ENCODE measurements around the gene STXBP6. TPM values are rescaled to one million over a fixed set of nuclear protein-coding genes. Genes with fewer than 3 reads are reported as not detected.

Gene STXBP6
- total RNA-seq, 1 donor from 2014 or later = 27.1 TPM

- no peaks in the 10 kb centered on the region for H3K36me3 ChIP-seq (ENCODE audit: insufficient read depth, low read length)
- no peak overlapping the region for H2AFZ ChIP-seq (ENCODE audit: low read depth, low read length)
- no peak for FAIRE-seq
- no peak overlapping the region for H3K4me3 ChIP-seq (ENCODE audit: insufficient read depth, low read depth, low read length)
- H3K79me2 ChIP-seq (ENCODE audit: insufficient read depth, low read length) = no peaks in the 10 kb centered on the region
- no peaks in the 10 kb centered on the region for H3K27me3 Mint-ChIP-seq (ENCODE audit: low read depth, unreplicated experiment)
- no peaks in the 10 kb centered on the region for H3K36me3 Mint-ChIP-seq (ENCODE audit: low read depth, unreplicated experiment)
- H3K9me3 Mint-ChIP-seq (ENCODE audit: unreplicated experiment) = no peaks in the 10 kb centered on the region
- no peak overlapping the region for H3K27ac Mint-ChIP-seq (ENCODE audit: unreplicated experiment)
- H3K4me1 ChIP-seq (ENCODE audit: insufficient read depth, low read length) = no peaks in the 10 kb centered on the region
- no peak overlapping the region for H3K4me2 ChIP-seq (ENCODE audit: low read length)
- H3K4me3 Mint-ChIP-seq (ENCODE audit: unreplicated experiment) = no peak overlapping the region
- no peaks in the 10 kb centered on the region for H3K9me3 ChIP-seq (ENCODE audit: insufficient read depth, low read depth, low read length)
- TF ChIP-seq EZH2 (IDR thresholded peaks at IDR 0.05; ENCODE audit: insufficient read depth, low read length) = no peak
- TF ChIP-seq CTCF (IDR thresholded peaks at IDR 0.05; ENCODE audit: insufficient read depth, low read depth, low read length) = no peak
- H3K27ac ChIP-seq (ENCODE audit: low read depth, low read length) = no peak overlapping the region
- H3K9ac ChIP-seq (ENCODE audit: low read length) = no peak overlapping the region
- no peak for DNase-seq (ENCODE audit: low read depth)
- H4K20me1 ChIP-seq (ENCODE audit: insufficient read depth, low read length) = no peaks in the 10 kb centered on the region
- H3K4me1 Mint-ChIP-seq (ENCODE audit: low read depth, unreplicated experiment) = no peaks in the 10 kb centered on the region
- no peaks in the 10 kb centered on the region for H3K27me3 ChIP-seq (ENCODE audit: insufficient read depth, low read length)
Measured at GRCh38 chr14:25080682-25081081, 30.7 kb upstream of the STXBP6 start.

- H4K20me1 ChIP-seq (ENCODE audit: insufficient read depth, low read length) = no peaks in the 10 kb centered on the region
- FAIRE-seq = no peak
- no peak overlapping the region for H3K4me3 Mint-ChIP-seq (ENCODE audit: unreplicated experiment)
Measured at GRCh38 chr14:25079311-25079710, 29.4 kb upstream of the STXBP6 start.

More at GRCh38 chr14:25079311-25079710, 29.4 kb upstream of the STXBP6 start:
- Histone ChIP-seq H3K4me3 (ENCODE audit: insufficient read depth, low read depth, low read length) (no peak overlapping the region), H3K27ac (ENCODE audit: low read depth, low read length) (no peak overlapping the region), H3K79me2 (ENCODE audit: insufficient read depth, low read length) (no peaks in the 10 kb centered on the region), H3K4me2 (ENCODE audit: low read length) (no peak overlapping the region), H3K9ac (ENCODE audit: low read length) (no peak overlapping the region), H3K9me3 (ENCODE audit: insufficient read depth, low read depth, low read length) (no peaks in the 10 kb centered on the region), H3K4me1 (ENCODE audit: insufficient read depth, low read length) (no peaks in the 10 kb centered on the region), H3K36me3 (ENCODE audit: insufficient read depth, low read length) (no peaks in the 10 kb centered on the region), H2AFZ (ENCODE audit: low read depth, low read length) (no peak overlapping the region), H3K27me3 (ENCODE audit: insufficient read depth, low read length) (no peaks in the 10 kb centered on the region)
- DNase-seq (ENCODE audit: low read depth) = no peak
- no peaks in the 10 kb centered on the region for H3K27me3 Mint-ChIP-seq (ENCODE audit: low read depth, unreplicated experiment)
- TF ChIP-seq CTCF (IDR thresholded peaks at IDR 0.05; ENCODE audit: insufficient read depth, low read depth, low read length) = no peak
- TF ChIP-seq EZH2 (IDR thresholded peaks at IDR 0.05; ENCODE audit: insufficient read depth, low read length) = no peak
- no peaks in the 10 kb centered on the region for H3K4me1 Mint-ChIP-seq (ENCODE audit: low read depth, unreplicated experiment)
- H3K27ac Mint-ChIP-seq (ENCODE audit: unreplicated experiment) = no peak overlapping the region
- no peaks in the 10 kb centered on the region for H3K9me3 Mint-ChIP-seq (ENCODE audit: unreplicated experiment)
- H3K36me3 Mint-ChIP-seq (ENCODE audit: low read depth, unreplicated experiment) = no peaks in the 10 kb centered on the region

All from astrocyte (in vitro differentiated cells and primary cell).